GM12892 (cell line): ENCODE data around the gene NCAM1.

Experiments
- POLR2A ChIP-seq: IDR thresholded peaks from 2 replicates; pipeline ENCODE4 v1.6.1; 2011; ENCODE audit warnings: low read depth, low read length, control low read depth
- POLR2AphosphoS5 ChIP-seq: IDR thresholded peaks from 2 replicates; pipeline ENCODE4 v1.6.1; 2011; ENCODE audit warnings: low read depth, low read length, control low read depth
- TAF1 ChIP-seq: IDR thresholded peaks from 2 replicates; pipeline ENCODE4 v1.6.1; 2011; ENCODE audit warnings: low read depth, mild to moderate bottlenecking, control low read depth, low read length, borderline replicate concordance

DNA sequence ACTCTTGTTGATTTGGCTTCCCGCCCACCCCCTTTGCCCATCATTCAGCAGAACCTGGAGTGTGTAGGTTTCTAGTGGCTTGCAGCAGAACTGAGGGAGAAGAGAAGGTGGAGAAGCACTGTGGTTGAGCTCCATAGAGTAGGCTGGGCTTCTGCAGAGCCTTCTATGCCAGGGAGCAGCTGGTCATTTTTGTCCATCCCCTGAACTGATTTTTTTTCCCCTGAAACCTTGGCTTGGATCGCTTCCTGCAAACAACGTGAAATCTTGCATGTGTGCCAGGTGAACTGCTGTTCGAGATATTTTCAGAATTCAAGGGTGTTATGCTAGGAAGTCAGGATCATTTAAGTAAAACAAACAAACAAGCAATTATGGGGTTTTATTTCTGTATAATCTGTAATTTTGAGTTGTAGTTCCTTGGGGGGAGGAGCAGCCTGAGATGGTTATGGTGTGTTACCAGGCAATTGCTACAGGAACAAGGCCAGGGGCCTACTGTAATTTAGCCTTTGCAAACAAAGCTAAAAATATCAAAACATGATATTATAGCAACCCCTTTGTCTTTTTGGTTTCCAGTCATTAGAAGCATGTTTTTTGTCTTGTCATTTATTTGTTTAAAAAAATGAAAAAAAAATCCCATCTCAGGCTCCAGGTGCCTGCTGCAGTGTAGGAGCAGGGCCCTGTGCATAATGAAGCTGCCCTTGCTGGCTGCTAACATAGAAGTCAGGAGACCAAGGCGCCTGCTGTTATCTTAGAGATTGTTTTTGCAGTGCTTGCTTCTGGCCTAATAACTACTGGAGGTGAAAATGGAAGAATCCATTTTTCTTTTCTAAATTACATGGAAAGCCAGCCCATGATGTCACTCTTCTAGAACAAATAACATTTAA, 200.7 kb downstream of the NCAM1 start:
- TF ChIP-seq POLR2AphosphoS5 (no peak), POLR2A (no peak), TAF1 (no peak)
